ENCODE results near the gene ZC3H10. TPM values are rescaled to one million over a fixed set of nuclear protein-coding genes. Genes with fewer than 3 reads are reported as not detected.
A peak's percentile ranks its signal among the peaks of the same experiment; 100 is the strongest.

The ZC3H10 gene
- total RNA-seq, 1 donor from 2014 or later: 4.6 TPM

DNA sequence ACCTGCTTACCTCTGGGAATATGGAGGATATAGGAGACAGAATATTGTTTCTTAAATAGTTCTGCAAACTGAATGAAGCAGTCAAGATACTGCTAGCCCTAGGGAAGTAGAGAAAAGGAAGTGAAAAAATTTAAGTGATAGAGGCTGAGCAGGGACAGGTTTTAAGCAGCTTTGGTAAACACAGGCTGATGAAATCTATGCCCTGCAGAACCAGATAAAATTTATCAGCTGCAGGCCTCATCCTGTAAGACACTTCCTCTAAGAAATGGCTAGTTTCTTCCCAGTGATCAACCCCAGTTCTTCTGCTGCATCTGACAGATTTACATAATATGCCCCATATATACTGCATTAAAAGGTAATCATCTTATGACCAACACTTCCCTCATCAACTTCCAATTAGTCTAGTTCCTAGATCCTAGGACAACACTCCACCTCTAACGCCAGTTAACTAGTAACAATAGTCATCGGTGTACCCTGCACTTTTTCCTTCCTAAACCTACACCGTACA, 8.7 kb downstream of the ZC3H10 start:
- DNase-seq (ENCODE audit: low spot score): no peak
- ATAC-seq: no peak

DNA sequence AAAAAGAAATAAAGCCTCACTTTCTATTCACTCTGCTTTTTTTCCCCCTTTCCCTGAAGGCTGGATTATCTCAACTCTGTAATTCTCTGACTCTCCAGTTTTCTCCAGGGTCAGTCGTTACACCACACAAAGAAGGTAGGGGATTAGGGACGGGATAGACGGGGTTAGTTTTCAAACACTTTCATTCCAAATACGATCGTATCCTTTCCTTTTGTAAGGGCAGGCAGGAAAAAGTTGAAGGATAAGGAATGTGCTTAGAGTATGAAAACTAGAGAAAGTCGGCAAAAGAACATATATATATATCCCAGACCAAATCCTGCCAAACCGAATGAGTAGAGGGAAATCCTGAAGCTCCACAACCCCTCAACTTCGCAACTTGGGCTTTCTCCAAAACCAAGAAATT, 9.4 kb downstream of the ZC3H10 start:
- DNase-seq (ENCODE audit: low spot score) (no peak), ATAC-seq (no peak)

DNA sequence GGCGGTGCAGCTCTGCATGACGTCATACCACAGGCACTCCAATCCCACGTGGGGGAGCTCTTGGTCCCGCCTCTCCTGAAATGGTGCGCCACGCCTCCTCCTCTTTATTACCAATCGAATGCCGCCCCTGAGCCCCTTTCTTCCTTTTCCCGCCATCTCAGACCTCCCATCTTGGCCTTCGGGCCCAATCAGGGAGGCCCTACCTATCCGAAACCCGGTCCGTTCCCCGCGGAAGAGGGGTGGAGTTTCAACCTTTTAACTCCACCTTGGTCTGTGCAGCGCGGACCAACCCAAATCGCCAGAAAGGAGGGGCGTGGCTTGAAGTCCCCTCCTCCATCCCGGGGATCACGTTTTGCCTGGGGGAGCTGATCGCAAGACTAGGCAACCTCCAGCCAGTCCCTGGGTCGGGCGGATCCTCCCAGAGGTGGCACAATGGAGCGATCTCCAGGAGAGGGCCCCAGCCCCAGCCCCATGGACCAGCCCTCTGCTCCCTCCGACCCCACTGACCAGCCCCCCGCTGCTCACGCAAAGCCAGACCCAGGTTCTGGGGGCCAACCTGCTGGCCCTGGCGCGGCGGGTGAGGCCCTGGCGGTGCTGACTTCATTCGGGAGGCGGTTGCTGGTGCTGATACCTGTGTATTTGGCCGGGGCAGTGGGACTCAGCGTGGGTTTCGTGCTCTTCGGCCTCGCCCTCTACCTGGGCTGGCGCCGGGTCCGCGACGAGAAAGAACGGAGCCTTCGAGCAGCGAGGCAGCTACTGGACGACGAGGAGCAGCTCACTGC, 10.0 kb downstream of the ZC3H10 start, which contains the start of gene ESYT1:
ESYT1 (plus strand) TSS at position 380 of the 782 bp plus-strand sequence; CDS start at position 433, 53 bp downstream.
- ATAC-seq (peak; percentile 88), DNase-seq (ENCODE audit: low spot score) (peak; percentile 100)

DNA sequence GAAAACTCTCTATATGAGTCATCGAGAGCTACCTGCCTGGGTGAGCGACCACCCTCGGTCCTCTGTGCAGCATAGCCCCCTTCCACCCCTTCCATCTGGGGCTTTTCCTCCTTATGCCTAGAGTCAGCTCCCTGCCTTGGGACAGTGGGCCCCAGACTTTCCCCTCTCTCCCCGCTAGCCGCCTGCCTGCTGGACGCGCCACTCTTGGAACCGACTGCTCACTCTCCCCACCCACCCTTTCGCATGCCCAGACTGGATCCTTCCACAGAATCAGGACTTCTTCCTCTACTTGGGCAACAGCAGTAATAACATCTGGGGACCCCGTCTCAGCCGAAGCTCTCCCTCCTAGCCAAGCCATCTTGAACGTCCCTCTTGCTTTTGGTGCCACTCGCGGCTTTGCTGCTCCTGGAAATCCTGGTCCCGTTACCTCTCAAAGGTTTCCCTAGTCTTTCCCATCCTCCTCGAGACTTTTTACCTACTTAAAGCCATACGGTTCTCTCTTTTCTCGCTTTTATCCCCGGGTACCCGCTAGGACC, 10.7 kb downstream of the ZC3H10 start:
- peak; percentile 29 for ATAC-seq
- no peak for DNase-seq (ENCODE audit: low spot score)

DNA sequence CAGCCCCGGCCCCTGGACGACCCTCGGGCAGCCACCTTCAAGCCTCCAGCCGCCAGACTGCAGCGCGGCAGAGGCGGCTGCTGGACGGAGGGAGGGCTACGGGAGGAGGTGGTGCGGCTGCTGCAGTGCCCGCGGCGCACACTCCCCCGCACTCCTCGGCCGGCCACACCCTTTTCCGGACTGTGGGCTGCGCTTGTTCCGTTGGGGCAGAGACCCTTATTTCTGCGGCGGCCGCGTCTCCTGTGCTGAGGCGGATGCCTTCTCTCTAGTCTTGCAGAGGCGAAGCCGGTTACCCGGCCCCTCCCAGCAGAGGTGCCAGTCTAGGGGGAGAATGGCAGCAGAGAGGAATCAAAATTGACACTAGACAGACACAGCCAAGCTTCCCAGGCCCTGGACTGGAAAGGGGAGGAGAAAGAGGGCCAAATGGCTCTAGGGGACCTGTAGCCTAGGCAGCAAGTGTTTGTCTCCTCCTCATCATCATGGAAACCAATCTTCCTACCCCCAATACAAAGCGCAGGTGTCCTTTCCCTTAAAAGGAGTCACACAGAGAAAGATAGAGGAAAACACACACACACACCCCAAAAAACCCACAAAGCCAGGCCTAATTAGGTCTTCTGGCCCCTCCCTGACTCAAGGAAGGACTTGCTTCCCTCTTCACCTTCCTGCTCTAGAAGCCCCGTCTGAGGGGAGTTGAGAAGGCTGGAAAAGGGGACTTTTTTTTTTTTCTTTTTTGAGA, 11.3 kb downstream of the ZC3H10 start:
- peak; percentile 64 for DNase-seq (ENCODE audit: low spot score)
- peak; percentile 40 for ATAC-seq

DNA sequence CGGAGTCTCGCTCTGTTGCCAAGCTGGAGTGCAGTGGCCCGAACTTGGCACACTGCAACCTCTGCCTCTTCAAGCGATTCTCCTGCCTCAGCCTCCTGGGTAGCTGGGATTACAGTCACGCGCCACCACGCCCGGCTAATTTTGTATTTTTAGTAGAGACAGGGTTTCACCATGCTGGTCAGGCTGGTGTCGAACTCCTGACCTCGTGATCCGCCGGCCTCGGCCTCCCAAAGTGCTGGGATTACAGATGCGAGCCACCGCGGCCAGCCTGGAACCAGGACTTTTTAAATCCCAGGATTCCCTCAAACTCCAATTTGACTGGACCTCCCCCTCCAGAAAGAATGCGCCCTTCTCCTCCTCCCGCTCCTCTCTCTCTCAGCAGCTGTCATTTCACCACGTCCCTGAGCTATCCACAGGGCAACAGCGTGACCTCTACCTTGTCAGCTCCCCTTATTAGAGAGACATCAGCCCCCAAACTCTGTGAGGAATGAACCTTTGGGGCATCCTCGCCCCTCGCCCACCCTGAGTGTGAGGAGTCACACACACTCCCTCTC, 12.0 kb downstream of the ZC3H10 start:
- no peak for ATAC-seq
- DNase-seq (ENCODE audit: low spot score): no peak

DNA sequence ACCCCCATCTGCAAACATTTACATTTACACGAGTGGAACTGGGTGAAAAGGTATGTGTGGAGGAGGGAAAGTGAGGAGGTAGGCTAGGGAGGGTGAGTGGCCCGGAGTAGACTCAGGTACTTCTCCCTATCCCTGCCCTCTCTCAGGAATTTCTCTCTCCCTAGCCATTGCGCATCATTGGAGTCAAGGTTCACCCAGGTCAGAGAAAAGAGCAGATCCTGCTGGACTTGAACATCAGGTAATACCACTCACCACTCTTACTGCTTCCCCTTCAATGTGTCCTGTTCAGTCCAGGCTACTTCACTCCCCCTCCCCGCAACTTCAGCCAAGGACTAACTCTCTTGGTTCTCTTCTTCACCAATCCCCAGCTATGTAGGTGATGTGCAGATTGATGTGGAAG, 12.8 kb downstream of the ZC3H10 start:
- DNase-seq (ENCODE audit: low spot score) (no peak), ATAC-seq (no peak)

DNA sequence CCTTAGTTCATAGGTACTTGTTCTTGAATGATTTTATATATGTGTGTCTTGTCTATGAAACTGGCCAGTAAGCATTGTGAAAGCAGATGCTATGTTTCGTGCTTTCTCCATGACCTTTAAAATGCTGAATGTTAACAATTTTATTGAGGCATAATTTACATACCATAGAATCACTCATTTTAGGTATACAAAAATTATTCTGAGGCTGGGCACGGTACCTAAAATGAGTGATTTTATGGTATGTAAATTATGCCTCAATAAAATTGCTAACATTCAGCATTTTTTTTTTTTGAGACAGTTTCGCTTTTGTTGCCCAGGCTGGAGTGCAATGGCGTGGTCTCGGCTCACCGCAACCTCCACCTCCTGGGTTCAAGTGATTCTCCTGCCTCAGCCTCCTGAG, 16.8 kb downstream of the ZC3H10 start:
- DNase-seq (ENCODE audit: low spot score) (no peak), ATAC-seq (no peak)

DNA sequence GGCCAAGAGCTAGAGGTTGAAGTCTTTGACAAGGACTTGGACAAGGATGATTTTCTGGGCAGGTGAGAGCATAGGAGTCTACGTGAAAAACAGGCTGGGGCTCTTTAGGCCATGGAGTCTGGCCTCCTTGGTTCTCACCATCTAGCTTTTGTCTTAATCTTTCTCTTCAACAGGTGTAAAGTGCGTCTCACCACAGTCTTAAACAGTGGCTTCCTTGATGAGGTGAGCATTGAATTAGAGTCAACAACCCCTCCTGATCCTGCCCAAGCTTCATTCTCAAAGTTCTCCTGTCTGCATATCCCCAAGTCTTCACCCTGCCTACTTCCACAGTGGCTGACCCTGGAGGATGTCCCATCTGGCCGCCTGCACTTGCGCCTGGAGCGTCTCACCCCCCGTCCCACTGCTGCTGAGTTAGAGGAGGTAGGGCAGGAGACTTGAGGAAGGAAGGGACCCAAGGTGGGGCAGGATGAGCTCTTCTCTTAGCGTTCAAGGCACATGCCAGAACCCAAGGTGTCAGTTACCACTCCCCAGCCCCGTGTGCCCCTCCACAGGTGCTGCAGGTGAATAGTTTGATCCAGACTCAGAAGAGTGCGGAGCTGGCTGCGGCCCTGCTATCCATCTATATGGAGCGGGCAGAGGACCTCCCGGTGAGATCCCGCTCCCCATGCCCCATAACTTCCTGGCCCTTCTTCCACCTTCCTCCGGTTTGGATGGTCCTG, 19.9 kb downstream of the ZC3H10 start:
- DNase-seq (ENCODE audit: low spot score) (no peak), ATAC-seq (no peak)

DNA sequence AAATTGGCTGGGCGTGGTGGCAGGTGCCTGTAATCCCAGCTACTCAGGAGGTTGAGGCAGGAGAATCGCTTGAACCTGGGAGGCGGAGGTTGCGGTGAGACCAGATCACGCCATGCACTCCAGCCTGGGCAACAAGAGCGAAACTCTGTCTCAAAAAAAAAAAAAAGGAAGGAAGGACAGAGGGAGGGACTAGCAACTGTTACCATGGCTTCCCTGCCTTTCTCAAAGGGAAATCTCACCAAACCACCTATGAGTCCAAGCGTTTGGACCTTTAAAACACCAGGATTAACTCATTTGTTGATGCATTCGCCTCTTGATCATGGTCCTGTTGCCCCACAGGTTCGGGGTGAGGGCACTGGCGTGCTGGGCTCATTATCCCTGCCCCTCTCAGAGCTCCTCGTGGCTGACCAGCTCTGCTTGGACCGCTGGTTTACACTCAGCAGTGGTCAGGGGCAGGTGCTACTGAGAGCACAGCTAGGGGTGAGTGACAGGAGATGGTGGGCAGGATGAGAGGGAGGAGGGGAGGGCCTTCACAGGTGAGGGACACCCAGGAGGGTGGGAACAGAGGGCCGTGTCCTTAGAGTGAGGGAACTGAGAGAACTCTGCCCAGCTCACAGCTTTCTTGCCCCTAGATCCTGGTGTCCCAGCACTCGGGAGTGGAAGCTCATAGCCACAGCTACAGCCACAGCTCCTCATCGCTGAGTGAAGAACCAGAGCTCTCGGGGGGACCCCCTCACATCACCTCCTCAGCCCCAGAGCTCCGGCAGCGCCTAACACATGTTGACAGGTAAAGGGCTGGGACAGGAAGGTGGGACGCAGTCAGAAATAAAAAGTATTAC, 24.1 kb downstream of the ZC3H10 start:
- no peak for DNase-seq (ENCODE audit: low spot score)
- no peak for ATAC-seq

DNA sequence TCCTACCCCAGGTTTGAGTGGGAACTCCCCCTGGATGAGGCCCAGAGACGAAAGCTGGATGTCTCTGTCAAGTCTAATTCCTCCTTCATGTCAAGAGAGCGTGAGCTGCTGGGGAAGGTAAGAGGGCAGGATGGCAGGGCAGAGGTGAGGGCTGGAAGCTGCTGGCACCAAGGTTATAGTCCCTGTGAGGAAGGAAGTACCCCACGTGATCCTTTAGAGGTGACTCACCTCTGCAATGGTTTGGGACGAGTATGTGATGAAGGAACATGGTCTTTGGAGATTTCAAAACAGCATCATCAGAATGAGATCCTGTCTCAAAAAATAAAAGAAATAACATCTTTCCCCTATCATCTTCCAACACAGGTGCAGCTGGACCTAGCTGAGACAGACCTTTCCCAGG, 25.2 kb downstream of the ZC3H10 start:
- no peak for DNase-seq (ENCODE audit: low spot score)
- no peak for ATAC-seq

DNA sequence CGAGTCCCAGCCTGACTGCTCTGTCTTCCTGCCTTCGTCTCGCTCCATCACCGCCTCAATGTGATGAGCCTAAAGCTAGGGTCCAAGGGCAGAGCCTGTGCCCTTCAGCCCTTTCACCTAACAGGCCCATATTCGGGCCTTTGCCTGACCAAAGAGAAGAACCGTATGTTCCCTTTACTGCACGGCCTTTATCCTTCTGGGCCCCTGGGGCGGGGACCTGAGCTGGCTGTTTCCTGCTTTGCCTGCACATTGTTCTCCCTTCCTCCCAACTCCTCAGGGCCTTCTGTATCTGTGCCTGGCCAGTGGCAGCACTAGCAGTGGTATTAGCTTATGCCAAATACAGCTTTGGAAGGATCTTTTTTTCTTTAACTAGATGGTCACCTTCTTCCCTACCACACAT, 25.8 kb downstream of the ZC3H10 start:
- ATAC-seq (peak; percentile 64), DNase-seq (ENCODE audit: low spot score) (no peak)

DNA sequence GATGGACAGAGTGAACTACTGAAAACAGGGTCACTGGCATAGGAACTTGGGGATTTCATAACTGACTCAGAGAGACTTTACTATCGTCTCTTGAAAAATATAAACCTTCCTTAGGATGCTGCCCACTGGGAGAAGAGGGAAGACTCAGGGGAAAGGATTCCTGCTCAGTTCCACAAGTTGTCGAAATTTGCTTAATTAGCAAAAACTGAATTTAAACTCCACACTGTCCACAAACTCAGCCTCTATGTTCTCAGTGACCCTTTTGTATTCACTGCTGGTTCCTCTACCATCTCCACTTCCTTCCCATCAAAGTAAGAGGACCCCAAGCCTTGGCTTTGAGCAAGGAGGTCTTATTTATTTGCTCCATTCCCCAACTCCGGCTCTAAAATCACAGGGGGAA, 27.2 kb downstream of the ZC3H10 start:
- ATAC-seq (no peak), DNase-seq (ENCODE audit: low spot score) (no peak)

DNA sequence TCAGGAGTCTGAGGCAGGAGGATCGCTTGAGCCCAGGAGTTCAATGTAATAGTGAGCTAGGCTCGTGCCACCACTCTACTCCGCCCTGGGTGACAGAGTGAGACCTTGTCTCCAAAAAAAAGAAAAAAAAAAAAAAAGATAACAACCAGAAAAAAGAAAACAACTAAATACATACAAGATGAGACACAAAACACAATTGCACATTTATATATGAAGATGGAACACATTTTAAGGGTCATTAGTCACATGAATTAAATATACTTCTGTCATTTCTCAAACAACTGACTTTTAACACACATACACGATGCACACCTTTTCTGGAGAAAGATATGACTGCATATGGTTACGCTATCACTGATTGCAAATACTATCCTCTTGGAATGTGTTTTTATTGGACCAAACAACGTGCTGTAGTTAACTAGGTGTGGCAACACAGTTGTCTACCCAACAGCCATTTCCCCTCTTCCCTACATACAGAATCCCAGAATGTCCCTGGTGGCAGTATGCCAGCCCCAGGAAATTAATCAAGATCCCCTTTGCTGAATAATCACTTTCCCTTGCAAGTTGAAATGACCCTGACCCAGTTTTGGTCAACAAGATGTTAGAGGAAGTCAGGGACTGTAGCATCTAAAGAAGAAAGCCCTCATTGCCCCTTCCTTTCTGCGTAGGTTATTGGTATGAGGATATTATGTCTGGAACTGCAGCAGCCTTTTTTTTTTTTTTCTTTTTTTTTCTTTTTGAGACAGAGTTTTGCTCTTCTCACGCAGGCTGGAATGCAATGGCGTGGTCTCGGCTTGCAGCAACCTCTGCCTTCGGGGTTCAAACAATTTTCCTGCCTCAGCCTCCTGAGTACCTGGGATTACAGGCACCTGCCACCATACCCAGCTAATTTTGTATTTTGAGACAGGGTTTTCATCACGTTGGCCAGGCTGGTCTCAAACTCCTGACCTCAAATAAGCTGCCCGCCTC, 28.7 kb downstream of the ZC3H10 start:
- DNase-seq (ENCODE audit: low spot score): no peak
- peak; percentile 9 for ATAC-seq

DNA sequence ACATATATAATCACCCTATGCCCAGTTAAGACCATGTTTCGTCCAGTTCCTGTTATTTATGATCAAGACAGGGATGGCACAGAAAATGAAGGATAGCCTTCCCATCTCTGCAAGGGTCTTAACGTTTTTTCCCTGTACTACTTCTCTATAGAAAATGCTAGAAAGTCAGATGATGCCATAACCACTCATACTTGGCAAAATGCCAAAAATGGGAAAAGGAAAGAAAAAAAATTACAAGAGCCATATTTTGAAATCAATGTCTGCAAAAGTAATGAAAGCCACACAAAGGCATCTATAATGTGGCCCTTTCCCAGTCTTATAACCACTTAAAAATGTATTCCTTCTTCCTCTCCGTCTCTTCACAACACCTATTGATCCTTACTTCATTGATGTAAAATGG, 32.5 kb downstream of the ZC3H10 start:
- ATAC-seq (no peak), DNase-seq (ENCODE audit: low spot score) (no peak)

DNA sequence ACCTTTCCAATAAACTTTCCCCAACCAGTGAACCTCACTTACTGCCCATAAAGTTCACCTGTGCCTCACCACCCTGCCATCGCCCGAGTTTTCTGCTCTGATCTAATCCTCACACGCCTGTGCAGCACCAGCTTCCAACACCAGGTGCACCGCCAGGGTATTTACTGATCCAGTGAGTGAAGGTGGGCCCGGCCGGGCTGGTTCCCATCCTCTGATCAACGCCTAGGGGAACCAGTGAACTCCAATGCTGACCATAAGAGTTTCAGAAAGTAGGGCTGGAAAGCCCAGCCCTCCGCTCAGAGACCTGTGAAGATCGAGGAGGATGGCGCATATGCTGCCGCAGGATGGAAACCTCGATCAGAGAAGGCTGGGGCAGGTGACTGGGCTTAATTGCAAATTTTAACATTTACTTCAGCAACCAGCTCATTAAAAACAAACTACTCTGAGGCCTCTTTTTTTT, 33.6 kb downstream of the ZC3H10 start:
- ATAC-seq (peak; percentile 51), DNase-seq (ENCODE audit: low spot score) (no peak)

DNA sequence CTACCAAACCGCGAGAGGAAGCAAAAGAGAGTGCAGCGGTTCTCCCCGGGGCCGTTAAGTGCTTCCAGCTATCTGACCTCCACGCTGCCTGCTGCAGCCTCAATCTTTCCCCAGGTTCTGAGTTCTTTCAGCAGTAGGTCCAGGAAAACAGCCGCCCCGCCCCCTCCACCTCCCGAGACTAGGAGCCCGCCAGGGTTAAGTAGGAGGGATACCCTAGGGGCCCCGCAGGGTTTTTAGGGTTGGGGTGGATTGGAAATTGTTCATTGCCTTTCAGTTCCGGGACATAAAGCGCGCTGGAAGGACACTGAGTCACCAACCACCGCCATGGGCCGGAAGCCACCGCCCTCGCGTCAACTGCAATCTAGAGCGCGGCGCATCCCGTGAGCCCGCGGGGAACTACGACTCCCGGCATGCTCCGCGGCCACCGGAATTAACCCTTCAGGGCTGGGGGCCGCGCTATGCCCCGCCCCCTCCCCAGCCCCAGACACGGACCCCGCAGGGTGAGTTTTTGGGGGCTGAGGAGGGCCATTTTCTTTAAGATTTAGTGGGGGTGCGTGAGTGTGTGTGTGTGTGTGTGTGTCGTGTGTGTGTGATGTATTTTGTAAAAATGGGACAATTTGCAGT, 34.2 kb downstream of the ZC3H10 start, which contains the start of gene MYL6B:
MYL6B (plus strand) TSS at position 456 of the 624 bp plus-strand sequence. CDS start 1,332 bp downstream, outside the sequence.
- peak; percentile 94 for DNase-seq (ENCODE audit: low spot score)
- peak; percentile 93 for ATAC-seq

Measured in left lobe of liver (tissue), 2 donors.